ENCODE data around the gene RRAGB. TPM values are rescaled to one million over a fixed set of nuclear protein-coding genes. Genes with fewer than 3 reads are reported as not detected.

Gene RRAGB
- total RNA-seq, 1 donor from 2014 or later: 6.4 TPM

- DNase-seq (ENCODE audit: low spot score): no peak
- Mint-ChIP-seq H3K4me3 (ENCODE audit: low read depth) (no peak overlapping the region), H3K4me1 (ENCODE audit: low read depth) (no peaks in the 10 kb centered on the region), H3K36me3 (ENCODE audit: low read depth) (no peaks in the 10 kb centered on the region), H3K9me3 (peaks cover 4% of the 10 kb centered on the region), H3K27me3 (ENCODE audit: low read depth) (no peaks in the 10 kb centered on the region), H3K27ac (no peak overlapping the region)
- intact Hi-C loops (cut with micrococcal nuclease): no loop called here
Measured at GRCh38 chrX:55787063-55787462, 69.5 kb downstream of the RRAGB start.

- intact Hi-C loops (cut with micrococcal nuclease): no loop called here
- no peak overlapping the region for H3K4me3 Mint-ChIP-seq (ENCODE audit: low read depth)
Measured at GRCh38 chrX:55787727-55788126, 70.2 kb downstream of the RRAGB start.

DNA sequence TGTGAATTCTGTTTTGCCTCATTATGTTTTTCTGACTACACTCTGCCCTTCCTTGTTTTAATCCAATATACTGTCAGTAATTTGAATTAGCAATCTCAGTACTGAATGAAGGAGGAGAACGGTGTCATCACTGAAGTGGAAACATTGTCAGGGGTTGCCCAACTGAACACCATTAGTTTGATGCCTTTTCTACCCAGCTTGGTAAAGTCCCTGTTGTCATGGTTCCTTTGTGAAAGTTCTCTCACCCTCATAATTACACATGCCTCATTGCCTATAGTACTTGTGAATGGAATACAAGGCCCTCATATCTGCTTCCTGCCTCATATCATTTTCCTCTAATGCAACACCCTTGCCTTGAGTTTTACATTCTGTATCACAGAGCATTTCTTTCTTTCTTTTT is 76.9 kb downstream of the RRAGB start:
- no peak for DNase-seq (ENCODE audit: low spot score)
- no peaks in the 10 kb centered on the region for H3K4me1 Mint-ChIP-seq (ENCODE audit: low read depth)
- H3K4me3 Mint-ChIP-seq (ENCODE audit: low read depth): no peak overlapping the region
- H3K27me3 Mint-ChIP-seq (ENCODE audit: low read depth): no peaks in the 10 kb centered on the region
- intact Hi-C loops (cut with micrococcal nuclease): no loop called here
- no peak overlapping the region for H3K27ac Mint-ChIP-seq
- no peaks in the 10 kb centered on the region for H3K9me3 Mint-ChIP-seq
- H3K36me3 Mint-ChIP-seq (ENCODE audit: low read depth): no peaks in the 10 kb centered on the region

More at GRCh38 chrX:55787727-55788126, 70.2 kb downstream of the RRAGB start:
- no peak overlapping the region for H3K27ac Mint-ChIP-seq
- H3K27me3 Mint-ChIP-seq (ENCODE audit: low read depth): no peaks in the 10 kb centered on the region
- peaks cover 4% of the 10 kb centered on the region for H3K9me3 Mint-ChIP-seq
- H3K4me1 Mint-ChIP-seq (ENCODE audit: low read depth): no peaks in the 10 kb centered on the region
- no peak for DNase-seq (ENCODE audit: low spot score)
- no peaks in the 10 kb centered on the region for H3K36me3 Mint-ChIP-seq (ENCODE audit: low read depth)

DNA sequence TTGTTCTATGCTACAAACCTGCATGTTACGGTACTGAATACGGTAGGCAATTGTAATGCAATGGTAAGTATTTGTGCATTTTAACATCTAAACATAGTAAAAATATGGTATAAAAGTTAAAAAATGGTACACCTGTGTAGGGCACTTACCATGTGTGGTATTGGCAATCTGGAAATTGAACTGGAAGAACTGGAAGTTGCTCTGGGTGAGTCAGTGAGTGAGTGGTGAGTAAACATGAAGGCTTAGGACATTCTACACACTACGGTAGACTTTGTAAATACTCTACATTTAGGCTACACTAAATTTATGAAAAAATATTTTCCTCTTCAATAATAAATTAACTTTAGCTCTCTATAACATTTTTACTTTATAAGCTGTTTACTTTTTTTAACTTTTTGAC is 78.9 kb downstream of the RRAGB start:
- H3K36me3 Mint-ChIP-seq (ENCODE audit: low read depth): no peaks in the 10 kb centered on the region
- no peaks in the 10 kb centered on the region for H3K9me3 Mint-ChIP-seq
- H3K4me1 Mint-ChIP-seq (ENCODE audit: low read depth): no peaks in the 10 kb centered on the region
- H3K4me3 Mint-ChIP-seq (ENCODE audit: low read depth): no peak overlapping the region
- intact Hi-C loops (cut with micrococcal nuclease): no loop called here
- DNase-seq (ENCODE audit: low spot score): no peak
- no peak overlapping the region for H3K27ac Mint-ChIP-seq
- H3K27me3 Mint-ChIP-seq (ENCODE audit: low read depth): no peaks in the 10 kb centered on the region

- intact Hi-C loops (cut with micrococcal nuclease): no loop called here
Measured at GRCh38 chrX:55801811-55802210, 84.3 kb downstream of the RRAGB start.

More at GRCh38 chrX:55801811-55802210, 84.3 kb downstream of the RRAGB start:
- no peak for DNase-seq (ENCODE audit: low spot score)
- H3K27me3 Mint-ChIP-seq (ENCODE audit: low read depth): no peaks in the 10 kb centered on the region
- H3K4me1 Mint-ChIP-seq (ENCODE audit: low read depth): no peaks in the 10 kb centered on the region
- no peaks in the 10 kb centered on the region for H3K36me3 Mint-ChIP-seq (ENCODE audit: low read depth)
- no peak overlapping the region for H3K4me3 Mint-ChIP-seq (ENCODE audit: low read depth)
- no peaks in the 10 kb centered on the region for H3K9me3 Mint-ChIP-seq
- H3K27ac Mint-ChIP-seq: no peak overlapping the region

Other genes starting within 250 kb of the RRAGB start
- 2.6 and 2.9 TPM in 2 replicates for gene USP51, start 227.9 kb upstream of the RRAGB start, total RNA-seq
- not detected in 2 replicates for gene FOXR2, start 94.3 kb upstream of the RRAGB start, total RNA-seq